Activated naive CD4-positive, alpha-beta T cell treated with anti-CD3 and anti-CD28 coated beads, Interleukin-2, amount 50 U/mL, for 72 hours (primary cell): ENCODE data around the gene ST3GAL3. TPM values are rescaled to one million over a fixed set of nuclear protein-coding genes. Genes with fewer than 3 reads are reported as not detected.
"Not testable (repeated sequence)": the region's sequence is repeated elsewhere in the genome, so short reads cannot be mapped to it uniquely, and the experiment has no call there.

ENCODE experiments used
- ATAC-seq, 2 donors: fragments of 150-1000 bp; cut with Tn5 transposase; 2 replicates each; pipeline ENCODE4 v1.10.0; 2021; ENCODE audit warnings: mild to moderate bottlenecking in 2 of 2, moderate library complexity in 2 of 2
- DNase-seq, 2 donors: peaks; one replicate each; pipeline ENCODE4 v3.0.0; 2021 to 2022; ENCODE audit warnings: low spot score in 2 of 2
- H3K27ac Mint-ChIP-seq, 2 donors: one replicate each; pipeline ENCODE4 v1.8.0; 2022; ENCODE audit warnings: mild to moderate bottlenecking in 2 of 2, mixed read lengths in 2 of 2
- H3K36me3 Mint-ChIP-seq, 2 donors: one replicate each; pipeline ENCODE4 v1.8.0; 2022; ENCODE audit warnings: mixed read lengths in 2 of 2
- H3K9me3 Mint-ChIP-seq, 2 donors: one replicate each; pipeline ENCODE4 v1.8.0; 2022; ENCODE audit warnings: mixed read lengths in 2 of 2
- total RNA-seq, 2 donors: library from RNA; stranded (reverse); gene quantifications; one replicate each; pipeline ENCODE4 v1.2.3, GENCODE V29; 2022

The ST3GAL3 gene
- total RNA-seq, 2 donors from 2014 or later, result 21.8 to 22.3 TPM

DNA sequence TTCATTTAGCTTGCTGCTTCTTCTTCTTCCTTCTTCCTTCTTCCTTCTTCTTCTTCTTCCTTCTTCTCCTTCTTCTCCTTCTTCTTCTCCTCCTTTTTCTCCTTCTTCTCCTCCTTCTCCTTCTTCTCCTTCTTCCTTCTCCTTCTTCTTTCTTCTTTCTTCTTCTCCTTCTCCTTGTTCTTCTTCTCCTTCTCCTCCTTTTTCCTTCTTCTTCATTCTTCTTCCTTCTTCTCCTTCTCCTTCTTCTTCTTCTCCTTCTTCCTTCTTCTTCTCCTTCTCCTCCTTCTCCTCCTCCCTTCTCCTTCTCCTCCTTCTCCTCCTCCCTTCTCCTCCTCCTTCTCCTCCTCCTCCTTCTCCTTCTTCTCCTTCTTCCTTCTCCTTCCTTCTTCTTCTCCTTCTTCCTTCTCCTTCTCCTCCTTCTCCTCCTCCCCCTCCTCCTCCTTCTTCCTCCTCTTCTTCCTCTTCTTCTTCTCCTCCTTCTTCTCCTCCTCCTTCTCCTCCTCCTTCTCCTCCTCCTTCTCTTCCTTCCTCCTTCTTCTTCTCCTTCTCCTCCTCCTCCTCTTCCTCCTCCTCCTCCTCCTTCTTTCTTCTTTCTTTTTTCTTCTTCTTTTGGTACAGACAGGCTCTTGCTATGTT, 110.1 kb downstream of the ST3GAL3 start:
- H3K27ac Mint-ChIP-seq, result peak overlapping the region in 1 of 2 donors; percentile 31
- DNase-seq (no peak), ATAC-seq (no peak)
- peaks cover 41 to 42% of the 10 kb centered on the region in 2 donors for H3K36me3 Mint-ChIP-seq
- peaks cover 6 to 12% of the 10 kb centered on the region in 2 donors for H3K9me3 Mint-ChIP-seq

DNA sequence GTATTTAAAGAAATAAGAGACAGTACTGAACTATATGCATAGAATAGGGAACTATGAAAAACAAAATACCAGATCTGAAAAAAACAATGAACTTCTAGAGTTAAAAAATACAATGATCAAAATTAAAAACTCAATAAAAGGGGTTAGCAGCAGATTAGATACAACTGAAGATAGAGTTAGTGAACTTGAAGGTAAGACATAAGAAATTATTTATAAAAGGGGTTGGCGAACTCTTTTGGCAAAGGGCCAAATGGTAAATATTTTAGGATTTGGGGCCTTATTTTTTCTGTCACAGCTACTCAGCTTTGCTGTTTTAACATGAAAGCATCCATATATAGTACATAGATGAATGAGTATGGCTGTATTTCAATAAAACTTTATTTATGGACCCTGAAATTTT, 111.4 kb downstream of the ST3GAL3 start:
- ATAC-seq (no peak), DNase-seq (no peak)
- Mint-ChIP-seq H3K9me3 (peaks cover 6 to 12% of the 10 kb centered on the region in 2 donors), H3K36me3 (peaks cover 41 to 42% of the 10 kb centered on the region in 2 donors), H3K27ac (no peak overlapping the region)

DNA sequence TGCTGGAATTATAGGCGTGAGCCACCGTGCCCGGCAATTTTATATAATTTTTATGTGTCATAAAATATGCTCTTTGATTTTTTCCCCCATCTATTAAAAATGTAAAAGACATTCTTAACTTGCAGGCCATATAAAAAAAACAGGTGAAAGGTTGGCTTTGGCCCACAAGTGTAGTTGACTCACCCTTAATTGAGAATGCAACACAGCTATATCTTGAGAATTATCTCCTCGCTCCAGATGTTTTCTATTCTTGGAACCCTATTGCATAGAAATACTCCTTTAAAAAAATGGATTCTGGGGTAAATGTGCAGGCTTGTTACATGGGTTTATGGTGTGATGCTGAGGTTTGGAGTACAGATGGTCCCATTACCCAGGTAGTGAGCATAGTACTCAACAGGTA, 112.0 kb downstream of the ST3GAL3 start:
- peaks cover 6 to 12% of the 10 kb centered on the region in 2 donors for H3K9me3 Mint-ChIP-seq
- peaks cover 36 to 40% of the 10 kb centered on the region in 2 donors for H3K36me3 Mint-ChIP-seq
- no peak for ATAC-seq

DNA sequence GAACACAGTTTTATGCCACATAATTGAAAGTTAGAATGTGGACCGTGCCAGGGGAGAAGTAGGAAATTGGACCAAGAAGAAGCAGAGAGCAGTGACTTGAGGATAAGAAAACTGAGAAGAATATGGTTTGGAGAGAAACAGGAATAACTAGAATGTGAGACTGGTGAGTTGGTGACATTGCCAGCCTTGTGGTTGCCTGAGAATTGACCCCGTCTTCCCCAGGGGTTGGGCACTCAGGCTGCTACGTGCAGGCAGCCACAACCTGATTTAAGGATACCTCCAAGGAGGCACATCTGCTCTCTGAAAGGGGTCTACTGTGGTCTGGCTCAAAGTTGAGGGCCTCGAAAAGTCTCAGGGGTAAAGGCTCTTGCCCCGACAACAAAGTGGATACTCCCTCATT, 114.1 kb downstream of the ST3GAL3 start:
- peaks cover 6 to 12% of the 10 kb centered on the region in 2 donors for H3K9me3 Mint-ChIP-seq
- H3K27ac Mint-ChIP-seq, result no peak overlapping the region
- ATAC-seq, result no peak
- no peak for DNase-seq
- H3K36me3 Mint-ChIP-seq, result peaks cover 16 to 20% of the 10 kb centered on the region in 2 donors

More for the DNA sequence above, 112.0 kb downstream of the ST3GAL3 start:
- H3K27ac Mint-ChIP-seq, result no peak overlapping the region
- DNase-seq, result no peak

DNA sequence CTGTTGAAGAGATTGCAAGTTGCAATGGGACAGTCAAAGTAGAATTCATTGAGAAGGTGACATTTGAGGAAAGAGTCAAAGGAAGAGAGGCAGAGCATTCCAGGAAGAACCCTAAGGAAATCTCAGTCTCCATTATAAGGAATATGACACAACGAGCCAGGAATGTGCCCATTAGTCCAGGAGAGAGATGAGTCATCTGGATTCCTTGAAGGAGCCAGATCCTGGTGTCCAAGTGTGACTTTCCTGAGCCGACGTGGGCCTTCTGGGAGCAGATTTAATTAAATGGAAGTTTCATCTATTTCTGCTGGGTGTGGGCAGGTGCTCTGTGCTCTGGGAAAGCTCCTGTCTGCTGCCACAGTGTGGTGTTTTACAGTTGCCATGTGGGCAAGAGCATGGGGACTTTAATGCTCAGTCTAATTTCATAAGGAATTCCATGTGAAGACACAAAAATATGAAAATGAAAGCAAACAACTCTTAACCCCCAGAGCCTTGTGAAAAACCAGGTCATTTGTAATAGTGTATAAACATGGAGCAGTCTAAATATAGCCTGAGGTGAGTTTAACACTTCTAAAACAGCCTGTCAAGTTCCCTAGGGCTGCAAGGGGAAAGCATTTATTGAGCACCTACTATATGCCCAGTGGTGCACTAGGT, 114.8 kb downstream of the ST3GAL3 start:
- H3K36me3 Mint-ChIP-seq, result peaks cover 14 to 19% of the 10 kb centered on the region in 2 donors
- DNase-seq, result no peak
- H3K9me3 Mint-ChIP-seq, result peaks cover 6 to 12% of the 10 kb centered on the region in 2 donors
- H3K27ac Mint-ChIP-seq, result no peak overlapping the region
- ATAC-seq, result no peak

DNA sequence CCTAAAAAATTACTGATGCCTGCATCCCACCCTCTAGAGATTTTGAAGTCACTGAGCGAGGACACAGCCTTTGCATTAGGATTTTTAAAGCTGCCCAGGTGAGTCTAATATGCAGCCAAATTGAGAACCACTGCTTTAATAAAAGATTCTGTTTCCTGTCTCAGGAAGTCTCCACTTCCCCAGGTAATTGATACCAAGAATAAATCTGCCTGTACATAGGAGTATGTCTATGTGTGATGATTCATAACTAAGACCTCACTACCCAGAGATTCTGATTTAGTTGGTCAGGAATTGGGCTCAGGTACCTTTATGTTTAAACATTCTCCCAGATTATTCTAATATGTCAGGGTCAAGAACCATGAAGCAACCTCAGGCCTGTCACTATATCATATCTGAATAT, 117.5 kb downstream of the ST3GAL3 start:
- Mint-ChIP-seq H3K27ac (no peak overlapping the region), H3K36me3 (peaks cover under 1 to 1% of the 10 kb centered on the region in 2 donors), H3K9me3 (no peaks in the 10 kb centered on the region)
- DNase-seq (no peak), ATAC-seq (no peak)

DNA sequence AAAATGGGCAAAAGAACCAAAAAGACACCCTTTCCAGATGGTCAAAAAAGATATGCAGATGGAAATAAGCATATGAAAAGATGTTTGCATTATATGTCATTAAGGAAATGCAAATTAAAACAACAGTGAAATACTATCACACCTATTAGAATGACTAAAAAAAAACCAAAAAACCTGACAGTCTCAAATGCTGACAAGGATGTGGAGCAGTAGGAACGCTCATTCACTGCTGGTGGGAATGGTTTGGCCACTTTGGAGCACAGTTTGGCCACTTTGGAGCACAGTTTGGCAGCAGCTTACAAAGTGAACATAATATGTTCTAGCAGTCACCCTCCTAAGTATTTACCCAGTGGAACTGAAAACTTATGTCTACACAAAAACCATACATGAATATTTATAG, 121.2 kb downstream of the ST3GAL3 start:
- Mint-ChIP-seq H3K27ac (no peak overlapping the region), H3K9me3 (no peaks in the 10 kb centered on the region), H3K36me3 (no peaks in the 10 kb centered on the region)
- ATAC-seq (no peak), DNase-seq (no peak)

DNA sequence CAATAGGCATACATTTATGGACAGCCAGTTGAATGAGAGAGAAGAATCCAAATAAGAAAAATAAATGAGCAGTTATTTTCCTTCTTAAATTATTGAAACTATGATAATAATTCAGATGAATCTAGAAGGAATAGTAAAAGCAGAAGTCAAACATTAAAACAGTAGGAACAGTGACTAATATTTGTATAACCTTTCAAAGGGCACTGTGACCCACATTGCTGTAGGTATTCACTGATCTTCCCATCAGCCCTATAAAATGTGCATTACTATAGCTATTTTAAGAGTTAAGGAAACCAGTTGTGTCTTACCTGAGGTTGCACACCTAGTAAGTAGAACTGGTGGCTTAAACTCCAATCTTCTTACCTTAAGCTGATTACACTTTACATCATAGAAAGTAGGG, 123.5 kb downstream of the ST3GAL3 start:
- ATAC-seq (peak in 1 of 2 donors; percentile 73), DNase-seq (no peak)
- Mint-ChIP-seq H3K27ac (no peak overlapping the region), H3K9me3 (no peaks in the 10 kb centered on the region), H3K36me3 (peaks cover 0 to 9% of the 10 kb centered on the region in 2 donors)

DNA sequence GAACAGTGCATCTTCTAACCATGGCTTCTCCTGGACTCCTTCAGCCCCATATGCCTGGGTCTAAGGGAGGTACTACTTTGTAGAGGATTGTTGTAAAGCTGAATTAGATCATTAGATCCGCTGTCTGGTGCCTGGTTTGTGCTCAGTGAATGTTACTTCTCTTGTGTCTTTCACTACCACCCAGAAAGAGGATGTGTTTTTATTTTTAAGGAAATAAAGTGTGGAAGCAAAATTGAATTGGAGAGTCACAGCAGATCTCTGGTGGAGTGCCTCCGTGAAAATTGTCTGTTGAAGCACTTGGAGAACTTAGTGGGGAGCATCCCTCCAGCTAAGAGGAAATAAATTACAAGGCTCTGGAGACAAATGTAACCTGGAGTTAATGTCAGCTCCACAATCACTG, 124.5 kb downstream of the ST3GAL3 start:
- DNase-seq (no peak), ATAC-seq (no peak)
- H3K36me3 Mint-ChIP-seq, result peaks cover 0 to 9% of the 10 kb centered on the region in 2 donors
- peak overlapping the region in 1 of 2 donors; percentile 51 for H3K27ac Mint-ChIP-seq
- no peaks in the 10 kb centered on the region for H3K9me3 Mint-ChIP-seq

DNA sequence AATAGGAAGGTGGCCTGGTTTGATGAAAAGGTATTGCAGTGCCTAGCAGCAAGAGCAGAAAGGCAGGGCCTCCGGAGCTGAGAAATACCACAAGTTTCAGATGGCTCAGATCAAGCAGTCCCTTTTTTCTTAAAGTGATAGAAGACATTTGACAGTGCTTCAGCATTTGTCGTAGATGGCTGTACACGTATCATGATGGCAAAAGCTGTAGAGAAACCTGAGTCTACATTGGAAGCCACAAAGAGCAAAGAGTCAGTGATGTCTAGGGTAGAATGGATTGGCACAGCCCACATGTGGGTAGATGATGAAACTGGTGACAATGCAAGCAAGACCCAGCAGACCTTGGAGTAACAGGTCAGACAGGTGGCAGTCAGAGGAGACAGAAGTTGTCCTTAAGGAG, 124.9 kb downstream of the ST3GAL3 start:
- H3K9me3 Mint-ChIP-seq, result no peaks in the 10 kb centered on the region
- DNase-seq, result no peak
- H3K36me3 Mint-ChIP-seq, result peaks cover 0 to 9% of the 10 kb centered on the region in 2 donors
- peak; percentile 67 to 73 for ATAC-seq
- H3K27ac Mint-ChIP-seq, result peak overlapping the region; percentile 37 to 51

DNA sequence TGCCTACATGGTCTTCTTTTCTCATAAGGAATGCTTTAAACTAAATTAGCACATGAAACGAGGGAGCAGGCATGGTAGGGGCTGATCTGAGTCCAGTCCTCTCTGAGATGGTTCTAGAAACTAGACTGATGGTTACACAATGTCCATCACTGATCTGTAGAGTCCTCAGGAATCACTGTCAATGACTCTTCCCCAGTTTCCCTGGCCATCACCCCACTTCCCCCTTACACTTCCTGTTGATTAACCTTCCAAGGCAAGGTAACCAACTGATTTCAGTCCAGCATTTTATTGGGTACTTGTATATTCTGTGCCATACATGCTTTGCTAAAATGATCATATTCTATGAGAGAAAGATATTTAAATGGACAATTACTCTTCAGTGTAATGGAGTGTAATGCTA, 125.7 kb downstream of the ST3GAL3 start:
- H3K36me3 Mint-ChIP-seq, result peaks cover 0 to 9% of the 10 kb centered on the region in 2 donors
- H3K27ac Mint-ChIP-seq, result no peak overlapping the region
- DNase-seq (no peak), ATAC-seq (no peak)
- no peaks in the 10 kb centered on the region for H3K9me3 Mint-ChIP-seq

DNA sequence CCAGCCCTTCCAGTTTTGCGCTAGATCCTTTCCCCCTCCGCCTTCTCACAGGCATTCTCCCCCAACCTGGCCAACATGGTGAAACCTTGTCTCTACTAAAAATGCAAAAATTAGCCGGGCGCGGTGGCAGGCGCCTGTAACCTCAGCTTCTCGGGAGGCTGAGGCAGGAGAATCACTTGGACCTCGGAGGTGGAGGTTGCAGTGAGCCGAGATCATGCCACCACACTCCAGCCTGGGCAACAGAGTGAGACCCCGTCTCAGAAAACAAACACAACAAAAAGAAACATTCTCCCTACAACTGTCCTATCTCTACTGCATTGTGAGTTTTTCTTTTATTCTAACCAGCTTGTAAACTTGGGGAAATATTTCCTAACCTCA, 126.6 kb downstream of the ST3GAL3 start:
- H3K27ac Mint-ChIP-seq, ATAC-seq, DNase-seq, H3K9me3 Mint-ChIP-seq: not testable (repeated sequence)
- H3K36me3 Mint-ChIP-seq, result peaks cover 0 to 14% of the 10 kb centered on the region in 2 donors

DNA sequence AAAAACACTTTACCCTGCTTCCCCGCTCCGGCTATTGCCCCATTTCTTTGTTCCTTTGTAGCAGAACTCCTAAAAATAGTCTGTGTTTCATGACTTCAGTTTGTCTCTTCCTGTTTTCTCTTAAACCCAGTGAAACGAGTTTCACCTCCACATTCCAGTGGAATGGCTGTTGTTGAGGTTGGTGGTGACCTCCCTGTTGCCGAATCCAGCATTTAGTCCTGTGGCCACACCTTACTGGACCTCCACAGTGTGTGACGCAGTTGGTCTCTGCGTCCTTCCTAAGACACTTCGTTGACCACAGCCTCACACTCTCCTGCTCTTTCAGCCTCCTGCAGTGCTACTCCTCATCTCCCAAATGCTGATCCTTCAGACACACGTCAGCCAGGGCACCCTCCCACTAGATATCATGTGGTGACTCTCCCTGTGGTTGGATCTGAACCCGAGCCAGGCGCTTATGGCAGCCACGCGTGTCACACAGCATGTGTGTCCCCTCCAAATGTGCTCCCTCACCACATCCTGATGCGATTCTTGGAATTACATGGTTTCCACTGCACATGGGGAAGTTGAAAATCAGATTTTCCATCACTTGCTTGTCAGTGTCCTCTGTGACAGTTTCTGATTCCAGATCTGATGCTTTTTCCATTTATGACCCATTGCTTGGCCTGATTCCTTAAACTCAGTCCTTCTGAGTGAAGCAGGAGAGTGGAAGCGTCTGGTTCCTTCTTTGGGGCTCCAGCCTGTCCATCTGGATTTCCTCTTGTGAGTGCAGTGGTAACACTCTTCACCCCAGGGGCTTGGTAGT, 127.1 kb downstream of the ST3GAL3 start:
- ATAC-seq, result no peak
- Mint-ChIP-seq H3K27ac (peak overlapping the region in 1 of 2 donors; percentile 2), H3K9me3 (no peaks in the 10 kb centered on the region), H3K36me3 (peaks cover 0 to 14% of the 10 kb centered on the region in 2 donors)
- DNase-seq, result no peak

DNA sequence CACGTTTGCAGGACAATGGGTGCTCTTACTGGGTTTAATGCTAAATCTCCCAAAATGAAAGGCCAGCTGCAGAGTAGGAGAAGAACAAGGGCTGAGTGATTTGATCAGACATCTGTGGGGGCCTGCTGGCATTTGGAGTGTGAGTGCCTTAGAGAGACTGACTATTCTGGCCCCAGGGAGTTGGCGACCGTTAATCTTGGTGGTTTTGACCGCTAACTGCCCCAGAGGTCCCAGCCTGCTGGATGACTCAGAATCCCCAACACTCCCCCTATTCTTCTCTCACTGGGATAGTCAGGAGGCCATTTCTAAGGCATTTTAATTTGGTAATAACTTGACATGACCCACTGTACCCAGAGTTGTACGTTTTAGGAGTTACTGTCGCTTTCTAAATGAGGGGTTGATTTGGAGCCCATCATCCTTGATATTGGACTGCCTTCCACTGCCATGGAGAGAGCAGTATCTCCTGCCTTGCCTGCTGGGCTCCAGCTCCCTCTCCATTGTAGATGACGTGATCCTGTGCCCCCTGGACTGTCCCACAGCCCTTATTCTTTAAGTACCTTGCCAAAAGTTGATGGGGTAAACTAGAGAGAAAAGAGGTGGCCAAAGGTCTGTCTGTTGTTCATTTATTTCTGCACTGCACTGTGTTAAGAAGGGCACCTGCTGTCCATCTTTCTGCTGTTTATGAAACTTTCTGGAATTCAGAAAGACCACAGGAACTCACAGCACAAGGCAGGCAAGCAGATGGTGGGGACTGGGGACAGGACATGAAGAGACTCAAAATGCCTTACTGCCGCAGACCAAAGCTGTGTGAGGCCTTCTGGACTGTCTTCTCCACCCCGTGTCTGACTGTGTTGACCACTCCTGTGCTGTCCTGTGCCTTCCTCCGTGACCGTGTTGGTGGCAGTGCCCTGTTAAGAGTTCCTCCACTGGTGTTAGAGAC, 128.0 kb downstream of the ST3GAL3 start:
- H3K27ac Mint-ChIP-seq, result peak overlapping the region; percentile 8 to 75
- H3K36me3 Mint-ChIP-seq, result peaks cover 2 to 16% of the 10 kb centered on the region in 2 donors
- ATAC-seq, result no peak
- no peak for DNase-seq
- H3K9me3 Mint-ChIP-seq, result no peaks in the 10 kb centered on the region

DNA sequence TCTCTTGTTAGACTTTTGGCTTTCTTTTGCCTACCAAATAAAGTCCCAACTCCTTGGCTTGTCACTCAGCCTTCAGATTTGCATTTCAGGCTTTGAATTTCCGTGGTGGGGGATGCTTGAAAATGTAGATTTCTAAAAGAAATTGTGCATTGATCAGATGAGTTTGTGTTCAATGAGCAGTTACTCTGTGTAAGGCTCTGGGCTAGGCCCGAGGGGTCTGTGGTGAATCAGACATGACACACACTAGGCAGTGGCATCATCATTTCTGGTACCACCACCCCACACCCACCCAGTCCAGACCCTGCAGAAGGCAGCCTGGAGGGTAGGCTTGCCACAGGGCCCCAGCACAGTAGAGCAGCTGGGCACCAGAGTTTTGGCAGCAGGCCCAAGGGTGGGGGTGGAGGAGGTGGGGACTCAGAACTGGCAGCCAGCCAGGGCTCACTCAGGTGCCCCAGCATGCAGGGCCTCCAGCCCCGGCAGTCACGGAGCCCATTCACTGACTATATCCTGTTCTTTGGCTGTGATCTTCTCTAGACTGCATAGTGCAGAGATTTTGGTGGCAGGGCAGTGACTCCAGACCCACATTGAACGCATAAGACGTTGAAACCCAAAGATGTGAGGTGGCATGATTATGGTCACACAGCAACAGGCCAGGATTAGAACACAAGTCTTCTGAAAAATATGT, 129.1 kb downstream of the ST3GAL3 start:
- DNase-seq, result peak in 1 of 2 donors; percentile 57
- ATAC-seq, result peak; percentile 69 to 79
- Mint-ChIP-seq H3K9me3 (no peaks in the 10 kb centered on the region), H3K36me3 (peaks cover 13 to 27% of the 10 kb centered on the region in 2 donors), H3K27ac (peak overlapping the region; percentile 8 to 75)

DNA sequence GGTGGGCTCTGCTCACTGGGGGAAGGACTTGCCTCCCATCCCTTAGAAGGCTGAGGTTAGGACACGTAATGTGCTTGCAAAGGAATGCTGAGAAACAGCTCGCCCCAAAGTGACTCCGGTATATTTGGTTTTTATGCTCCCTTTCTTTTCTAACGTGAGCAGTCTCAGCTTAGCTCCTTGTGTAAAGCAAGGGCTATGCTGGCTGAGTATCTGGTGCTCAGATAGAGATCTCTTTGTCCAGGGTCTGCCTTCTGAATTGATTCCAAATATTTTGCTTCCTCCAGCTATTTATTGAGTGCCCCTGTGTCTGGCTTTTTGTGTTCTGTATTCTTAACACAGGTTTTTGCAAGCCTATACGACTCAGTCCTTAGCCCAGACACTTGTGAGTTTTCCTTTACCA, 131.7 kb downstream of the ST3GAL3 start:
- peaks cover 28 to 50% of the 10 kb centered on the region in 2 donors for H3K36me3 Mint-ChIP-seq
- ATAC-seq (no peak), DNase-seq (no peak)
- peaks cover 5 to 8% of the 10 kb centered on the region in 2 donors for H3K9me3 Mint-ChIP-seq
- H3K27ac Mint-ChIP-seq, result no peak overlapping the region
